ENCODE data around the gene MORN5. TPM values are rescaled to one million over a fixed set of nuclear protein-coding genes. Genes with fewer than 3 reads are reported as not detected.
A peak's percentile ranks its signal among the peaks of the same experiment; 100 is the strongest.

Gene MORN5
- polyA plus RNA-seq, 1 donor = not detected

GRCh38 chr9:122125158-122125508, 34.6 kb upstream of the MORN5 start:
- DNase-seq = peak; percentile 80

DNA sequence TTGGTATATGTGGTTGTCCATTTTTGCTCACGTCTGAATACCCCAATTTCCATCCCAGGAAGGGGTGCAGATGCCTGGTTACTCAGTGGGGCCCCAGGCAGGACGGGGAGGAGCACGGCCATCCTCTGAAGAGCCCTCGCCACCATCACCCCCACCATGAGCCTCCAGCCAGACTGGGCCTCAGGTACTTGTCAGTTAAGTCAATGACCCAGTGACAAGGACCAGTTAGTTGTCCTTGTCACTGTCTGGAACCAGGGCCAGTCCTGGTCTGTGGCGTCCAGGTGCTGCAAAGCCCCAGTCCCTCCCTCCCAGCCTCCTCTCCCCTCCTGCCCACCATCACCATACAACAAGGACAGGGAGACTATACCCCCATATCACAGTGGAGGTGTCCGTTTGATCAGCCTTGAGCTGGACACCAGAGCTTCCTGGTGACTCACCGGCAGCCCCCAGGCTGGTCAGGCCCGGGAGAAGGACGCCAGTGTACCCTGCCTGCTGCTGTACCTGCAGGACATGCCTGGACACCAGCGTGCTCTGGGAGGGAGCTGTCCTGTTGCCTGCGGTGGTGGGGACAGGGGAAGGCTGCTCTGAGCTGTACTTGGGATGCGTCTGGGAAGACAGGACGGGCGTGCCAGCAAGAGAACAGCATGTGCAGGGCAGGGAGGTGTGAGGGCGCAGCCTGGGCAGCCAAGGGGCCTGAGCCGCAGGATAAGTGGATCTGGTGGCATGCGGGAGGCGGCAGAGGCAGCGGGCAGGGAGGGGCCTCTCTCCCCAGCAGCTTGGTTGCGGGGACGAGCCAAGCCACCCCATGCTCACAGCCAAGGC, 34.0 kb upstream of the MORN5 start:
- no peak for DNase-seq

GRCh38 chr9:122126331-122127261, 33.1 kb upstream of the MORN5 start:
- no peak for DNase-seq

- DNase-seq = no peak
These were observed 32.3 kb upstream of the MORN5 start for GRCh38 chr9:122127396-122127798.

- DNase-seq = no peak
These were observed 31.4 kb upstream of the MORN5 start for GRCh38 chr9:122128007-122128968.

- DNase-seq = no peak
These were observed 30.8 kb upstream of the MORN5 start for GRCh38 chr9:122128969-122129343.

DNA sequence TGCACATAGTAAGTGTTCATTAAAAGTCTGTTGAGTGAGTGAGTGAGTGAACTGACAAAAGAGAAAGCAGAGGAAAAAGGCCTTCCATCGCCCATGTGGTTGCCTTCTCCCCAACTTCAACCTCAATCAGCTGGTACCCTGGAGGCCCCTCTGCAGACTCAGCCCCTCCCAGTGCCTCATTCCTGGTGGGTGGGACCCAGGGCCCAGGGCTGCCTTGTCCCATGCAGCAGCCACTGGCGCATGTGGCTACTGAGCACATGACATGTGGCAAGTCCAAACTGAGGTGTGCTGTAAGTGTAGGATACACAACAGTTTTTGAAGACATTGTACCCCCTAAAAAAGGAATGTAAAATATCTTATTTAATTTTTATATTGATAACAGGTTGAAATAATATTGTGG, 29.7 kb upstream of the MORN5 start:
- DNase-seq = no peak

DNA sequence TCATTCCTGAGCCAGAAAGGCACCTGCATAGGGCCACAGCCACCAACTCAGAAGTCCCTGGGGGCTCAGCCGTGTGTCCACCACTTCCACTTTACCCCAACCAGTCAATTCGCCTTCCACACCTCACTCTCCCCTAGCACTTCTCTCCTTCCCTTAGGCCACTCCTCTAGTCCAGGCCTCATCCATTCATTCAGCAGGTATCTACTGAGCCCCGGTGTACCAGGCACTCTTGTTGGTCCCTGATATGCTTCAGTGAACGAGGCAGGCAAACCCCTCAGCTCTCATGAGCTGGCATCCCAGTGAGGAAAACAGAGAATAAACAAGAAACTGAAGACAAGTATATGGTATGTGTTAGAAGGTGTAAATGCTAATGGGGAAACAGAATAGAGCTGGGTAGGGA, 28.9 kb upstream of the MORN5 start:
- no peak for DNase-seq

DNA sequence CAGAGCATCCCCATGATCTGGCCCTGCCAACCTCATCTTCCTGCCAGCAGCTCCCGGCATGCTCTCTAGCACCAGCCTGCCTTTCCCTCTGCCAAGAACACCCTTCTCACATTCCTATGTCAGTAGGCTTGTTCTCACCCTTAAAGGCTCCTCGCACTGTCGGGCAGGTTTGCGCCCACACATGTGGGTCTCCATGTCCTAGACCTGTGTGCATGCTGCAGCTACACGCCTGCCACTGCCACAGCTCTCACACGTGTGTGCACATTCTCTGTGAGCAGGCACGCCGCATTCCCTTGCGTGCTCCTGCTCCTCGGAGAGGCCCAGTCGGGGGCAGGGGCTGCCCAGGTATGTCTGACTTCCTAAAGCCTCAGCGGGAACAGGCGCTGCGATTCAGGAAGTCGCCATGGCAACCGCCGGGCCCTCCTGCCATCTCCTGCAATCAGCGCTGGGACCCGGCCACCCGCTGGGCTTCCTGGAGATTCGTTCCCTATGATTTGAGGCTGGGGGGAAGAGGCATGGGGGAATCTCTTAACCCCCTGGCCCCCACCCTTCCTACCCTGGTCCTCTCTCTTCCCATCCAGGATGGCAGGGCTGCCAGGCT, 28.2 kb upstream of the MORN5 start:
- no peak for DNase-seq

GRCh38 chr9:122132539-122132938, 27.2 kb upstream of the MORN5 start:
- DNase-seq = no peak

GRCh38 chr9:122133263-122133983, 26.3 kb upstream of the MORN5 start:
- no peak for DNase-seq

DNA sequence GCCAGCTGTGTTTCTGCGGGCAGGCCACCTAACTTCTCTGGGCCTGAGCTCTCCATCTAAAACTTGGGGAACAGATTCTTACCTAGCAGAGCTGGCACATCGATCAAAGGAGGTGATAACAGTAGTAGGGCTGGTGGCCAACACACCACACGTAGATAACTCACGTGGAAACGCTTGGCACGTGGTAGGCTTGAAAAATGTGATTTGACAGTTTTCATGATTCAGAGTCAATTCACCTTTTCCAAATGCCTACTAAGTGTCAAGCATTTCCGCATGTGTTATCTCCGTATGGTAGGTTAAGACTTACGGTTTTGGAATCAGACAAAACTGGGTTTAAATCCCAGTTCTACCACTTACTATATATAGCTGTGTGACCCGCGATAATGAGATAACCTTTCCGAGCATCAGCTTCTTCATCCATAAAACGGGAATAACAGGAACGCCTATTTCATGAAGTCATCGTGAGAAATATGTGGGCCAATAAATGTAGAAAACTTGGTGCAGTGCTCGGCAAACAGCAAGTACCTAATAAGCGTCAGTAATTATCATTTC, 25.6 kb upstream of the MORN5 start:
- no peak for DNase-seq

DNA sequence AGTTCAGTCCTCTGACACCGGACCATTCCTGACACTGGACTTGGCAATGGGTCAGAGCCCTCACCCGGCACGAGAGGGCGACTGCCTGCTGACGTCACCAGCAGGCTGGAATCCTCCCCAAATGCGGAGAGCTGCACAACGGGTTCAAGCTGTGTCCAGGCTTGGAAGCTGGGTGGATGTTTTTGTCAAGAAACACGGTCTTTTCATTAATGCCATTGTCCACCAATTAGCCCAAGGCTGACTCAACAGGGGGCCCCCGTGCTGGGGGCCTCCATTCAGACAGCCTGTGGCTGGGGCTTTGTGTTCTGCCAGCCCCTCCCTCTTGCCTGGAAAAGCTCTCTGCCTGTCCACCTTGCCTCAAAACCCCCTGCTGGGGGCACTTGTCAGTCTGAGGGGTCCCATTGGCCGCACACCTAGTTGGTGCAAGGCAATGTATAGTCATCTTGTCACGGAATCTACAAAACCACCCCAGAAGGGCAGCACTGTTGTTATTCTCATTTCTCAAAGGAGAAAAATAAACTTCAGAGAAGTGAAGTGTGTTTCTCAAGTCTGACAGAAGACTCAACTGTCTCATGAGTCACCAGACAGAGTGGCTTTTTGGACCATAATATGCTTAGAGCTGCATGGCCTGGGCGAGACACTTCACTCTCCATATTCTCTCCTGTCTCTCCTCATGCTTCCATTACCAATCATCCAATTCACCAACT, 24.7 kb upstream of the MORN5 start:
- no peak for DNase-seq

- DNase-seq = no peak
These were observed 24.2 kb upstream of the MORN5 start for GRCh38 chr9:122135529-122135859.

DNA sequence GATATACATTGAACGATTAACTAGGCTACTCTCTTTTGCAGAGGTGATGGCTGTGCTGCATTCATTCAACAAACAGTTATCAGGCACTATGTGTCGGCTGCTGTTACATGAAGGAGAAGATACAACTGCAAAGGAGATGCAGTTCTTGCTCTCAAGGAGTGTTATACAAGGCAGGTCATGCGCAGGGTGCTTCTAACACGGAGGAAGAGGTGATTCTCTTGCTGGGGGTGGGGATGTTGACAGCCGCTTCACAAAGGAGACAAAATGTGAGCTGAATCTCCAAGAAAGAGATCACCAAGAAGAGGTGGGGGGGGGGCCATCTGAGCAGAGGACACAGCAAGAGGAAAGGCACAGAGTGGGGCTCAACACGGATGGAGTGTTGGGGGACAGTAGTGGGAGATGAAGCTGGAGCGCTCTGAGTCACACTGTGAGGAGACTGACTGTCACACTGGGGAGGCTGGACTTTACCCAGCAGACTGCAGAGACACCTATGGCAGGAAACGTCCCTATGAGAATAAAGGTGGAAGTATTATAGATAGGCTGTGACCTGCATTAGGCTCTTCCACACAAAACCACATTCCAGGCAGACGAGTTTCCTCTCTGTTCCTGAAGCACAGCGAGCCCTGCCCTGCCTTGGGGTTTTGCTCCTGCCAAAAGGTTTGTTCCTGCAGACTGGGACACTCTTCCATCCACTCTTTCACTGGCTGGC, 21.0 kb upstream of the MORN5 start:
- no peak for DNase-seq

DNA sequence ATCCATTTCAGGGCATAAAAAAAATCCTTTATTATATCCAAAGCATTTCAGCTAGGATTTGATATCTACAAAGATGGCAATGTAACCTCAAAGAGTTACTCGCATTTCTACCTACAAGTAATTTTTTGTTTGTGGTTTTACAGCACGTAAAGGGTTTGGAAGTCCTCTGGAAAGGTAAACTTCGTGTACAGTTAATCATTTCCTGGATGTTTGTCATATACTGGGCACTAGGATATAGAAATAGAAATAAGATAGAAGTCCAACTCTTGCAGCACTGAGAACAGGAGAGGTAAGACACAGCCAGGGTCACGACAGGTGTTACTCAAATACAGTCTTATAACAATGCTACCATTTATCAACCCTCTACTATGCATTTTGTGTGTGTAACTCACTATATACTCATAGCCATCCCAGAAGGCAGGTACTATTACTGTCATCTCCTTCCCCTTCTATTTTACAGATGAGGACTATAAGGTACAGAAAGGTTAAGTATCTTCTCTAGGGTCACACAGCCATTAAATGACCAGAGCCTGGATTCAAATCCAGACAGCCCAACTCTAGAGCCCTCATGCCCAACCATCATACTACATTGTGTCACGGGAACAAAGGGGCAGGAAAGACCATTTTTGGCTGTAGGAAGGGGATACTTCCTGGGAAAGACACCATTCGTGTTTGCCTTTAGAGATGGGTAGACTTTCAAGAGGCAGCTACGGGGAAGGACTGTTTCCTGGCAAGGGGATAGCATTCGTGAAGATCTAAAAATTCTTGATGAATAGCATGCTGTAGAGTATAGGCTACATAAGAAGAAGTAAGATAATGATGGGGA, 19.1 kb upstream of the MORN5 start:
- no peak for DNase-seq

DNA sequence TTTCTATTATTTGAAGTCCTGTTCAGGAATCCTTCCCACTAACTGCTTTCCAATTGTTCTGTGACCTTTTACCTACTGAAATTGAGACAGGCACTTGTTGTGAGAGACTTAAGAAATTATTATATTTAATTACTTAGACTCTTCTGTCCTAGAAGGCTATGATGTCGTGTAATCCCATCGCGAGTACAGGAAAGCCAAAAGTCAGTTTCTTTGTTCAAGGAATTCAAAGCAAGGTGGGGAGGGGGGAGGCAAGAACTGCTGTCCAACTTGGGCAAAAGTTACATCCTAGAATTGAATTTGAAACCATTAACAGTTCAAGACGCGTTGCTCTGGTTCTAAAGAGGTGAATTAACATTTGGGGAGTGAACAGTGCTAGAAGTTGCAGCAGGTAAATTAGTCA, 18.0 kb upstream of the MORN5 start:
- DNase-seq = no peak

GRCh38 chr9:122143296-122143695, 16.4 kb upstream of the MORN5 start:
- DNase-seq = no peak

GRCh38 chr9:122143876-122144405, 15.8 kb upstream of the MORN5 start:
- no peak for DNase-seq
